SK-N-SH treated with all-trans-retinoic acid at 6 μM for 48 hours (cell line): ENCODE results near the gene LMF1.

Experiments used
- ATAC-seq: fragments of 200-7000 bp; cut with Tn5 transposase; 3 replicates; pipeline ENCODE4 v1.9.1; 2020; ENCODE audit warnings: mild to moderate bottlenecking, moderate library complexity
- ARNTL ChIP-seq: fragments of 450-650 bp; formaldehyde crosslinking; IDR thresholded peaks from 2 replicates; pipeline ENCODE4 v1.5.0; 2020; ENCODE audit warnings: low read depth, mild to moderate bottlenecking, moderate library complexity, borderline replicate concordance
- CREB5 ChIP-seq: fragments of 250-450 bp; sonication (Bioruptor Pico); IDR thresholded peaks from 2 replicates; pipeline ENCODE4 v1.5.1; 2020; ENCODE audit warnings: low read depth, mild to moderate bottlenecking, moderate library complexity
- CSDC2 ChIP-seq: fragments of 250-450 bp; sonication (Bioruptor Pico); IDR thresholded peaks from 2 replicates; pipeline ENCODE4 v1.5.0; 2020; ENCODE audit warnings: mild to moderate bottlenecking, moderate library complexity
- CSRNP3 ChIP-seq: fragments of 250-450 bp; sonication (Bioruptor Pico); IDR thresholded peaks from 2 replicates; pipeline ENCODE4 v1.5.1; 2021; ENCODE audit warnings: mild to moderate bottlenecking, moderate library complexity
- ESRRG ChIP-seq: fragments of 250-450 bp; sonication (Bioruptor Pico); IDR thresholded peaks from 2 replicates; pipeline ENCODE4 v1.6.1; 2021; ENCODE audit warnings: mild to moderate bottlenecking
- GLIS3 ChIP-seq: fragments of 250-450 bp; sonication (Bioruptor Pico); IDR thresholded peaks from 2 replicates; pipeline ENCODE4 v1.5.0; 2020; ENCODE audit warnings: mild to moderate bottlenecking, moderate library complexity
- ISL1 ChIP-seq: fragments of 250-450 bp; sonication (Bioruptor Pico); IDR thresholded peaks from 2 replicates; pipeline ENCODE4 v2.1.2; 2022; ENCODE audit warnings: mild to moderate bottlenecking, moderate library complexity
- OSR1 ChIP-seq: fragments of 250-450 bp; sonication (Bioruptor Pico); IDR thresholded peaks from 2 replicates; pipeline ENCODE4 v1.8.0; 2022; ENCODE audit warnings: moderate library complexity, mild to moderate bottlenecking, inconsistent platforms
- PATZ1 ChIP-seq: fragments of 250-450 bp; sonication (Bioruptor Pico); IDR thresholded peaks from 2 replicates; pipeline ENCODE4 v1.8.0; 2020; ENCODE audit warnings: mild to moderate bottlenecking, moderate library complexity, borderline replicate concordance
- POU6F1 ChIP-seq: fragments of 250-450 bp; sonication (Bioruptor Pico); IDR thresholded peaks from 2 replicates; pipeline ENCODE4 v1.8.0; 2021; ENCODE audit warnings: low read depth, mild to moderate bottlenecking, moderate library complexity, borderline replicate concordance
- RARB ChIP-seq: fragments of 250-450 bp; sonication (Bioruptor Pico); IDR thresholded peaks from 2 replicates; pipeline ENCODE4 v1.8.0; 2021; ENCODE audit warnings: mild to moderate bottlenecking, moderate library complexity
- TCF4 ChIP-seq: fragments of 250-450 bp; sonication (Bioruptor Pico); IDR thresholded peaks from 2 replicates; pipeline ENCODE4 v1.8.0; 2021; ENCODE audit warnings: mild to moderate bottlenecking, moderate library complexity, borderline replicate concordance
- TOX ChIP-seq: fragments of 250-450 bp; sonication (Bioruptor Pico); IDR thresholded peaks from 2 replicates; pipeline ENCODE4 v1.8.0; 2021; ENCODE audit warnings: mild to moderate bottlenecking, moderate library complexity, borderline replicate concordance
- ZC3H10 ChIP-seq: fragments of 250-450 bp; sonication (Bioruptor Pico); IDR thresholded peaks from 2 replicates; pipeline ENCODE4 v1.5.1; 2021; ENCODE audit warnings: mild to moderate bottlenecking, moderate library complexity
- ZFP3 ChIP-seq: fragments of 250-450 bp; sonication (Bioruptor Pico); IDR thresholded peaks from 2 replicates; pipeline ENCODE4 v1.5.0; 2020; ENCODE audit warnings: mild to moderate bottlenecking, moderate library complexity
- ZFP30 ChIP-seq: fragments of 450-650 bp; formaldehyde crosslinking; IDR thresholded peaks from 2 replicates; pipeline ENCODE4 v1.5.0; 2022; ENCODE audit warnings: mild to moderate bottlenecking, moderate library complexity
- ZNF565 ChIP-seq: fragments of 450-650 bp; formaldehyde crosslinking; conservative IDR thresholded peaks from 2 replicates; pipeline ENCODE4 v1.5.0; 2020; ENCODE audit warnings: low read depth, mild to moderate bottlenecking, moderate library complexity
- ZNF70 ChIP-seq: fragments of 450-650 bp; formaldehyde crosslinking; IDR thresholded peaks from 2 replicates; pipeline ENCODE4 v1.5.0; 2020; ENCODE audit warnings: mild to moderate bottlenecking, moderate library complexity

The LMF1 gene

GRCh38 chr16:880471-881171, 90.2 kb downstream of the LMF1 start (continued):
- no peak for TF ChIP-seq PATZ1 (CRISPR knock-in tag)
- no peak for TF ChIP-seq ISL1 (CRISPR knock-in tag)
- TF ChIP-seq GLIS3 (CRISPR knock-in tag) = no peak
- TF ChIP-seq ESRRG (CRISPR knock-in tag) = no peak

- TF ChIP-seq ZNF70 (no peak), PATZ1 (CRISPR knock-in tag) (no peak), RARB (CRISPR knock-in tag) (no peak)
- TF ChIP-seq, all 23 proteins: peak for 0
- no peak for ATAC-seq
These were observed 90.8 kb downstream of the LMF1 start for GRCh38 chr16:879986-880385.

GRCh38 chr16:879461-879861, 91.3 kb downstream of the LMF1 start:
- ATAC-seq = no peak
- TF ChIP-seq TCF4 (CRISPR knock-in tag) (no peak), ZC3H10 (CRISPR knock-in tag) (no peak), ZNF70 (no peak), ZNF565 (CRISPR knock-in tag) (no peak), ARNTL (CRISPR knock-in tag) (no peak), CREB5 (no peak), ESRRG (CRISPR knock-in tag) (no peak), PATZ1 (CRISPR knock-in tag) (no peak), ISL1 (CRISPR knock-in tag) (no peak), ZFP3 (CRISPR knock-in tag) (no peak), CSDC2 (CRISPR knock-in tag) (no peak), CSRNP3 (no peak)

- no peak for ATAC-seq
- TF ChIP-seq OSR1 (CRISPR knock-in tag) (no peak), TOX (CRISPR knock-in tag) (no peak), RARB (CRISPR knock-in tag) (no peak)
These were observed 91.9 kb downstream of the LMF1 start for GRCh38 chr16:878886-879285.

GRCh38 chr16:878072-878784, 92.6 kb downstream of the LMF1 start:
- ATAC-seq = peak; percentile 65
- no peak for TF ChIP-seq ARNTL (CRISPR knock-in tag)
- TF ChIP-seq ZFP3 (CRISPR knock-in tag) = no peak
- TF ChIP-seq TOX (CRISPR knock-in tag) = no peak
- no peak for TF ChIP-seq POU6F1
- no peak for TF ChIP-seq GLIS3 (CRISPR knock-in tag)
- TF ChIP-seq ZNF70 = no peak
- no peak for TF ChIP-seq ESRRG (CRISPR knock-in tag)
- no peak for TF ChIP-seq ZFP30 (CRISPR knock-in tag)
- TF ChIP-seq TCF4 (CRISPR knock-in tag) = no peak
